HG03280 (cell line): ENCODE data around the gene CDY2A.
"Not testable (repeated sequence)": the region's sequence is repeated elsewhere in the genome, so short reads cannot be mapped to it uniquely, and the experiment has no call there.

Source experiments
- ATAC-seq: cut with Tn5 transposase; IDR thresholded peaks from one replicate; pipeline ENCODE4 v1.9.1; 2021; ENCODE audit warnings: mild to moderate bottlenecking, moderate library complexity; ENCODE audit not compliant: unreplicated experiment

CDY2A gene, protein sequence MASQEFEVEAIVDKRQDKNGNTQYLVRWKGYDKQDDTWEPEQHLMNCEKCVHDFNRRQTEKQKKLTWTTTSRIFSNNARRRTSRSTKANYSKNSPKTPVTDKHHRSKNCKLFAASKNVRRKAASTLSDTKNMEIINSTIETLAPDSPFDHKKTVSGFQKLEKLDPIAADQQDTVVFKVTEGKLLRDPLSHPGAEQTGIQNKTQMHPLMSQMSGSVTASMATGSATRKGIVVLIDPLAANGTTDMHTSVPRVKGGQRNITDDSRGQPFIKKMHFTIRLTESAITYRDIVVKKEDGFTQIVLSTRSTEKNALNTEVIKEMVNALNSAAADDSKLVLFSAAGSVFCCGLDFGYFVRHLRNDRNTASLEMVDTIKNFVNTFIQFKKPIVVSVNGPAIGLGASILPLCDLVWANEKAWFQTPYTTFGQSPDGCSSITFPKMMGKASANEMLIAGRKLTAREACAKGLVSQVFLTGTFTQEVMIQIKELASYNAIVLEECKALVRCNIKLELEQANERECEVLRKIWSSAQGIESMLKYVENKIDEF

DNA sequence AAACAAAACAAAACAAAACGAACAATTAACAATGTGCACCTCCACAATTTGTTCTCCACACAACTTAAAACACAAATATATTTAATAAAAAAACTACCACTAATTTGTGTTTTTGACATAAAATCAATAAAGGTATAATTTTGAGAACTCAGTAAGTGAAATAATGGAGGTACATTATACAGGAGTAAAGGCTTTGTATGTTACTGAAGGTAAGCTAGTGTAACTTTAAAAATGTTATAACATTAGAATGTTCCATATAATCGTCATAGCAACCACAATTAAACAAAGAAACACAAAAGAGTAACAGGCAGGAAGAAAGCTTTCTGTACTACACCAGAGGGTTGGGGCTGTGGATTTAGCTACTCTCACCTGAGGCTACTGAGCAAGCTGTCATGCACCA, at the start of gene CDY2A:
Gene CDY2A, plus strand, starts transcription at position 301 of the 400 bp plus-strand sequence. CDS start 328 bp downstream, outside the sequence.
- ATAC-seq, result not testable (repeated sequence)

DNA sequence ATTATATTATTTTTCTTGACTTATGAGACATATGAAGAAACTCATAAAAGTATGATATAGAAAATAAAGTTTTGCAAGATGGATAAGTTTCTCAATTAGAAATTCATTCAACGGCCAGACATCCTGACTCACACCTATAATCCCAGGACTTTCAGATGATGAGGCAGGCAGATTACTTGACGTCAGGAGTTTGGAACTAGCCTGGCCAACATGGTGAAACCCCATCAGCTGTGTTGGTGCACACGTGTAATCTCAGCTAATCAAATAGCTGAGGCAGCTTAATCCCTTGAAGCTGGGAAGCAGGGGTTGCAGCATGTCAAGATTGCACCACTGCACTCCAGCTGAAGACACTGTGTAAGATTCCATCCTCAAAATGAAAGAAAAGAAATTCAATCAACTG, 28.0 kb upstream of the CDY2A start:
- not testable (repeated sequence) for ATAC-seq

DNA sequence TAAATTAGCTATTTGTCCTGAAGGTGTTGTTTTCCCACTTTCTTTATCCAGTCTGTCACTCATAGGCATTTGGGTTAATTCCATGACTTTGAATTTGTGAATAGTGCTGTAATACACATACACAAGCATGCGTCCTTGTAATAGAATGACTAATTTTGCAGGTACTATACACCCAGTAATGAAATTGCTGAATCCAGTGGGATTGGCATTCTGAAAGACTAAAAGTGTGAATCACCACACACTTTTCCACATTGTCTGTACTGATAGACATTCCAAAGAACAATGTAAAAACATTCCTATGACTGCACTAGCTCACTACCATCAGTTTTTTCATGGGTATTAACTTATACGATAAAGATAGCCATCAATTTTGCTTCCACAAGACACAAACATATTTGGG, 27.3 kb upstream of the CDY2A start:
- not testable (repeated sequence) for ATAC-seq

DNA sequence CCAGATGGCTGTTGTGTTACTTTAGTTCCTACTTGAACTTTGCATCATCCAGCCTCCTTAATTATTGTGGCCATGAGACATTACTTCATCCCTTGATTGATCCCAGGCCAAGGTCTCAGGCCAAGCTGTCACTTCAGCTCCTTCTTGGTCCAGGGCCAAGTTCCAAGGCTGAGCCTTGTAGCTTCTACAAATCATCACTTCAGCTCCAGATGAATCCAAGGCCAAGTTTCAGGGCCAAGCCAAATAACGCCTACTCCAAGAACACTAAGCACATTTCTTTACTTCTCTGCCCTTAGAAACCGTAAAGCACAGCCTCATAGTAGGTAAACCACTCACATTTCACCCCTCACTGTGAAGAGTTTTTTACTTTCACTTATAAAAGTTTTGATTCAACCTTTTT, 1.7 kb upstream of the CDY2A start:
- not testable (repeated sequence) for ATAC-seq

DNA sequence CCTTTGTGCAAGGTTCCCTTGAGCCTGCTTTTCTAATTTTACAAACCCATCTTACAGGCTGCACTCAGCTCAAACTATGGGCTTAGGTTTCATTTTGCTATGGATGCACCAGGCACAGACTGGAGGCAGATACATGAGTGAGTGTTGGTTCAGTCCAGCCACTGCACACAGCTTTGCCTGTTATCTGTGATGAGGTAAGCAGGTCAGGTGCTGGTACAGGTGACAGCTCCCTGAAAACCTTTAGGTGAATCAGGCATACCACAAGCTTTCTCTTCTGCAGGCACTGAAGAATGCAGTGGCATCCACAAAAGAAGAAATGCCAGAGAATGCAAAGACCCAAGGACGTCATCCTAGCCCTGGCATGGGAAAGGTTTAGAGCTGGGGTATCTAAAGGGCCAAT, 3.3 kb downstream of the CDY2A start:
- ATAC-seq, result not testable (repeated sequence)

DNA sequence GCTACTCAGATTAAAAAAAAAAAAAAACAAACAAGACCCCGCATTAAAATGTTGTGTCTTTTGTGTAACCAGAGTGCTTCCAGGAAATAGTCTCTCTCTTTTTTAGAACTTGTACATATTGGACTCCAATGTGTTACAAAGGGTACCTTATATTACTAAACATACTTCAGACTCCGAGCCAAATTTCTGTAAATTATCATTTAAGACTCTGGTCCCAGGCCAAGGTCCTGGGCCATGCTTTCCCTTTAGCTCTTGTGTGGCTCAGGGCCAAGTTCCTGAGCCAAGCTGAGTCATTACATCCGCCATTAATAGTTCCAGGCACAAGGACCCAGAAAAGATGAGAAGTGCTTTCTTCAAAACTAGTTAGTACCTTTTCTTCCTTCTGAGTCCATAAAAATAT, 4.6 kb downstream of the CDY2A start:
- not testable (repeated sequence) for ATAC-seq

DNA sequence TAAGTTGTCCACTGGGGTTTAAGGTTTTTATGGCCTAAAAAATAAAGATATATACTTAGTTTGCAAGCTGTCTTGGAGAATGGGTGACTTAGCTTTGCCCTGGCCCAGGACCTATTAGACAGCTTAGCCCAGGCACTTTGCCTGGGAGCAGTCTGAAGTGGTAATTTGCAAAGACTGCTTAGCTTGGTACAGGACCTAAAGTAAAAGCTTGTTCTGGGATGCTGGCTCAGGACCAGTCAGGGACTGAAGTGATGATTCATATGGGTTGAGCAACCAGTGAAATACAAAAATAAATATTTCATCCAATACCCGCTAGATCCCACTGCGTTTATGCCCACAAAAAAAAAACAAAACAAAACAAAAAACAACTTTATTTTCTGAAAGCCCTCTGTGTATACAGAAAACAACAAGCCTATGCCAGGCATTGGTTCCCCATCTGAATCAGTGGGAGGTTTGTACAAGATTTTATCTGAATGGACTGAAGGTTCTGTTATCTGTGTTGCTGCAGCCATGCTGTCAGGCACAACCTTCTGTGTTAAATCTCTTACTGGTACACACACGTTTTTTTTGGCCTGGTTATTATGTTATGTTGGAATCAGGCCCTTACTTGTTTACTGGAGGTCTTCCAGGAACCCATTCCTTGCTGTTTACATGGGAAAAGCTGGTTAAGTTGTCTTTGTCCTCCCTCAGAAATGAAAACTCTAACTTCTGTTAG, 8.7 kb downstream of the CDY2A start:
- not testable (repeated sequence) for ATAC-seq

DNA sequence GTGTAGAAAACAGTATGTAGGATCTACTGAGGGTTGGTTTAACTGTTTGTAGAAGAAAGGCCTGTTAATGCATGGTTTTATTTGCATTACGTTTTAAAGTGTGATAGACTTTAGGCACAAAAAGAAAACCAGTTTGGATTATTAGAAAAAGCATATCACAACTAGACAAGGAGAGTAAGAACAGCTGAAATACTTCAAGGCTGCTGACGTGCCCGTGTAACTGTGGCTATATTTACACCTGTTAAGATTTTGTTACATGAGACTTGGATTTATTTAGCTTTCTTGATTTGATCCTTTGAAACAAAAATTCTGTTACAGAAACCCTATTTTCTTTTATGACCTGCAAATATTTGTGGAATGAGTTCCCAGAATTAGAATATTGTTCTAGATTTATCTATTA, 9.3 kb downstream of the CDY2A start:
- not testable (repeated sequence) for ATAC-seq

DNA sequence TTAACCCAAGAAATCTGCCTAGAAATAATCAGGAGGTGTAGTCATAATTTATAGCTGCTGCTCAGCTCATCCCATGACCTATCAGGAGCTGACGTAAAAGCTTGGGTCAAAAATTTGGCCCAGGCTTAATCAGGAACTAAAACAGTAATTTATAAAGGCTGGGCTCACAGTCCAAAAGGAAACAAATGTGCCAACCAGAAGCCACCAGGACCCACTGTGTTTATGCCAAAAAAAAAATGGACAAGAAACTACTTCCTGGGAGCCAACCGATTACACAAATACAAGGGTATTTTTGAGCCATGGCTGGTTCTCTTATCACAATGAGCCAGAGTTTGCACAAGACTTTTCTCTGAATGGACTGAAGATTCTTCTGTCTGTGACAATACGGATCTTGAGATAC, 19.4 kb downstream of the CDY2A start:
- not testable (repeated sequence) for ATAC-seq

DNA sequence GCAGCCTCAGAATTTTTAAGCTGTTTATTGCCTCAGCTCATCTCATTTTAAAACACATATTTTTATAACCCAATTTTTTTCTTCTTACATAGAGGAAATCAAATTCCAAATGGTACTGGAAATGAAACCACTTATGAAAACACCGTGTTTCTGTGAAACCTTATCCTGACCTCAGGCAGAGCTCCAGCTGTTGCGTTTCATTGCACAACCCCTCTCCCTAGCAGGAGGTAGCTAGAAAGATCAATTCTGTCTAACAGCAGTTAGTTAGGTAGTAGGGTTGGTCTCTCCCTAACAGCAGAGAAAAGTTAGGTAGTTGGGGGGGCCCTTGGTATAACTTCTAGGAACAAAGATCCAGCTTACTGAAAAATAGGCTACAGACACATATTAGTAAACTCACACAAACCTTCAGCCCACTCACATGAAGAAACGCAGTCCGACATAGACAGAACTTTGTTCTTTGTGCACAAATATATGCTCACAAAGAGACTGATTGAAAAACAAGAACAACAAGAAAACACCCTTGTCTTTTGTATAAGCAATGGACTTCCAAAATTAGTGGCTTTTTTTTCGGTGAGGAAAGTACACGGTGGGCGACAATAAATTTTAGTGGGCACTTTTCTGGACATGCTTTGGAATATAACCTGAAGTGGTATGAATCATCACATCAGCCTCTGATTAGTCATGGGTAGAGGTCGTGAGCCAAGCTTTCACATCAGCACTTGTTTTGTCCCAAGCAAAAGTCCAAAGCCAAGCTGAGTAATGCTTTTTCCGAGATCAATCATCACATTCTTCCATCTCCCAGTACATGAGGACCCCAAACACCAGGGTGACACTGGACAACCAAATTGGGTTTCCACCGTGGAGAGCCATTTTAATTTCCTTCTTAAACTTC, 22.8 kb downstream of the CDY2A start:
- not testable (repeated sequence) for ATAC-seq

- not testable (repeated sequence) for ATAC-seq
Measured at GRCh38 chrY:18049061-18049460, 23.5 kb downstream of the CDY2A start.

DNA sequence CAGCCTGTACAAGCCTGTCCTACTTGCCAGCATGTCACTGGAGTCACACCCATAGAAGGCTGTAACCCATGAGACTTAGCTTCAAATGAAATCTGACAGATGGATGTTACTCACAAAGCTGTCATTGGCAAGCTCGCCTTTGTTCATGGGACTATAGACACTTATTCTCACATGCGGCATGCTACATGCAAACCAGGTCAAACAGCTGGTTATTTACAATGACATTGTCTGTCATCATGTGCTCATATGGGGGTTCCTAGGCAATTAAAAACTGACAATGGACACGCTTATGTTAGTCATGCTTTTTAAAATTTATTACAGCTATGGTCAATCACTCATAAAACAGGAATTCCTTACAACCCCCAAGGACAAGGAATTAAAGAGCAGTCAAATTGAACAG, 30.9 kb downstream of the CDY2A start:
- ATAC-seq, result not testable (repeated sequence)

DNA sequence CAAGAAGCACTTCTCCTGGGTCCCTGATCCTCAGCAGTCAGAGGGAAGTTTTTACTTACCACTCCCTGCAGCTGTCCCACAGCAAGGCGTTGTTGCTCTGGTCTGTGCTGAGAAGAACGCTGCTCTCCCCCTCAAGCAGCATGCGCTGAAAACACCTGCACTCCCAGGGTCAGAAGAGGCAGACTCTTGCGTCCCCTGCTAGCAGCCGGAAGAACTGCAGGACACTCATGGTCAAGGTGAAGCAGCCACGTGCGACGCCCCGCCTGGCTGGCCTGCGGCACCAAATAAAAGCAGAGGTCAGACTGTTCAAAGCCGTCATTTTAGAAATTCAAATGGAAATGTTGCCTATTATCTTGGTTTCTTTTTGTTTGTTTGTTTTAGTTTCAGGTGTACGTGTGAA, 47.9 kb downstream of the CDY2A start:
- not testable (repeated sequence) for ATAC-seq
